MM.1S (cell line): Measurements from ENCODE around the gene WWC2.

Source experiments
- CTCF ChIP-seq: fragments of 300-600 bp; sonication (generic); IDR thresholded peaks from 2 replicates; pipeline ENCODE4 v1.5.1; 2016; ENCODE audit warnings: antibody characterized with exemption, low read length, mixed read lengths
- EZH2 ChIP-seq: fragments of 300-600 bp; sonication (generic); optimal IDR thresholded peaks from 2 replicates; pipeline ENCODE3; 2017; ENCODE audit warnings: low read depth, mild to moderate bottlenecking, antibody characterized with exemption, low read length, mixed read lengths
- EZH2phosphoT487 ChIP-seq: fragments of 300-600 bp; sonication (generic); IDR thresholded peaks from 2 replicates; pipeline ENCODE4 v1.6.1; 2018; ENCODE audit warnings: antibody characterized with exemption, low read length

GRCh38 chr4:183130328-183131155 is 31.5 kb downstream of the WWC2 start:
- TF ChIP-seq CTCF (no peak), EZH2phosphoT487 (no peak), EZH2 (no peak)
